DOHH2 (cell line): Measurements from ENCODE around the gene STPG4.

Experiments
- H3F3A ChIP-seq: fragments of 200-600 bp; sonication (generic), shearing (Covaris generic); 2 replicates; pipeline ENCODE4 v1.6.0; 2016; ENCODE audit warnings: antibody characterized with exemption, mild to moderate bottlenecking; ENCODE audit not compliant: control insufficient read depth, insufficient read depth
- H3K27ac ChIP-seq: fragments of 200-600 bp; sonication (generic); 2 replicates; pipeline ENCODE4 v1.5.1; 2014; ENCODE audit warnings: low read depth, mild to moderate bottlenecking, low read length, moderate library complexity
- H3K27me3 ChIP-seq: fragments of 200-600 bp; sonication (generic); 2 replicates; pipeline ENCODE4 v1.6.1; 2014; ENCODE audit warnings: mild to moderate bottlenecking, low read length, mixed read lengths; ENCODE audit not compliant: control insufficient read depth
- H3K36me3 ChIP-seq: fragments of 200-600 bp; sonication (generic); 2 replicates; pipeline ENCODE4 v1.6.1; 2014; ENCODE audit warnings: mild to moderate bottlenecking, low read length, moderate library complexity, mixed read lengths; ENCODE audit not compliant: control insufficient read depth
- H3K4me1 ChIP-seq: fragments of 200-600 bp; sonication (generic); 2 replicates; pipeline ENCODE4 v1.6.1; 2014; ENCODE audit warnings: mild to moderate bottlenecking, low read length, mixed read lengths; ENCODE audit not compliant: control insufficient read depth
- H3K4me2 ChIP-seq: fragments of 200-600 bp; sonication (generic); 2 replicates; pipeline ENCODE4 v1.6.0; 2014; ENCODE audit warnings: mild to moderate bottlenecking, low read length, moderate library complexity
- H3K4me3 ChIP-seq: fragments of 200-600 bp; sonication (generic); 2 replicates; pipeline ENCODE4 v1.5.1; 2014; ENCODE audit warnings: mild to moderate bottlenecking, low read length, mixed read lengths
- H3K79me2 ChIP-seq: fragments of 200-600 bp; sonication (generic); 2 replicates; pipeline ENCODE4 v1.6.1; 2014; ENCODE audit warnings: mild to moderate bottlenecking, low read length, mixed read lengths; ENCODE audit not compliant: control insufficient read depth
- H3K9me2 ChIP-seq: fragments of 200-600 bp; sonication (generic); replicated peaks from 2 replicates; pipeline ENCODE4 v1.6.1; 2014; ENCODE audit warnings: mild to moderate bottlenecking, low read length, mixed read lengths; ENCODE audit not compliant: control insufficient read depth
- H3K9me3 ChIP-seq: fragments of 200-600 bp; sonication (generic); 2 replicates; pipeline ENCODE4 v1.6.1; 2014; ENCODE audit warnings: antibody characterized with exemption, low read length, mixed read lengths; ENCODE audit not compliant: control insufficient read depth, insufficient read depth
- H4K20me1 ChIP-seq: fragments of 200-600 bp; sonication (generic); 2 replicates; pipeline ENCODE4 v1.6.0; 2014; ENCODE audit warnings: low read depth, mild to moderate bottlenecking, antibody characterized with exemption, low read length, moderate library complexity; ENCODE audit not compliant: control insufficient read depth, insufficient read depth
- EZH2phosphoT487 ChIP-seq: fragments of 200-600 bp; sonication (generic); IDR thresholded peaks from 2 replicates; pipeline ENCODE4 v1.6.1; 2017; ENCODE audit warnings: borderline replicate concordance, mild to moderate bottlenecking, antibody characterized with exemption, low read length, moderate library complexity, mixed read lengths
- TF ChIP-seq, protein P1 (sequence below): fragments of 200-600 bp; sonication (generic); IDR thresholded peaks from one replicate; pipeline ENCODE4 v1.5.1; 2014; ENCODE audit warnings: antibody characterized with exemption, mild to moderate bottlenecking, low read depth, low read length; ENCODE audit not compliant: poor library complexity, severe bottlenecking

Gene STPG4

DNA sequence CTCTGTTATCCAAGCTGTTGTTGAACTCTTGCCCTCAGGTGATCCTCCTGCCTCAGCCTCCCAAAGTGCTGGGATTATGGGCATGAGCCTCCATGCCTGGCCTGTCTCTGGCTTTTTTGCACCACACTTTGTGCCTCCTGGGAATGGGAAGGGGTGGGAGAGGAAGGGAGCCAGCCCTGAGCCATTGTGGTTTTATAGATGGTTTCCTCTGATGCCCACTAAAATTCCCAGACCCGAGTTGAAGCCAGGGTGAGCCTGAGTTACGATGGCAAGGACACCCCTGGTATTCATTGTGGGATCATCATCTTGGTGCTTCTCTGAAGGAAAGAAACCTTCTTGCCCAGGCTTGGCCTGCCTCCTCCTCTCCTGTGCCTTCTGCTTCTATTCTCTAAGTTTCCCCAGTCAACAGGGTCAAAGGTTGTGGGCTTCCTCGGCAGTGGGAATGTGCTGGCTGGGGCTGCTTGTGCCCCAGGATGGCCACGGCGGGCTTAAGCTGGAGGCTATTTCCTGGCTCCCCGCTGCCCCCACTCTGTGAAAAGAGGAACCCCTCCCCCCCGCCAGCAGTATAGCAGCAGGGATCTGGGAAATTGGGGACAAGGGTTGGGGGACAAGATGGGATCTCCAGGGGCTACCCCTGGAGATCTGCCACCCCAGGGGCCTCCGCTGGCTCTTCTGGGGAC lies 106.2 kb downstream of the STPG4 start:
- Histone ChIP-seq H3K9me3 (no peaks in the 10 kb centered on the region), H3F3A (no peaks in the 10 kb centered on the region), H3K4me2 (no peak overlapping the region), H3K4me1 (no peaks in the 10 kb centered on the region), H3K36me3 (peaks cover 71% of the 10 kb centered on the region), H3K4me3 (no peak overlapping the region), H3K79me2 (no peaks in the 10 kb centered on the region), H3K27me3 (no peaks in the 10 kb centered on the region), H4K20me1 (no peaks in the 10 kb centered on the region; the same call in 1 of the 2 replicates), H3K9me2 (no peaks in the 10 kb centered on the region), H3K27ac (no peak overlapping the region)
- TF ChIP-seq EZH2phosphoT487: no peak
- TF ChIP-seq, protein P1, sequence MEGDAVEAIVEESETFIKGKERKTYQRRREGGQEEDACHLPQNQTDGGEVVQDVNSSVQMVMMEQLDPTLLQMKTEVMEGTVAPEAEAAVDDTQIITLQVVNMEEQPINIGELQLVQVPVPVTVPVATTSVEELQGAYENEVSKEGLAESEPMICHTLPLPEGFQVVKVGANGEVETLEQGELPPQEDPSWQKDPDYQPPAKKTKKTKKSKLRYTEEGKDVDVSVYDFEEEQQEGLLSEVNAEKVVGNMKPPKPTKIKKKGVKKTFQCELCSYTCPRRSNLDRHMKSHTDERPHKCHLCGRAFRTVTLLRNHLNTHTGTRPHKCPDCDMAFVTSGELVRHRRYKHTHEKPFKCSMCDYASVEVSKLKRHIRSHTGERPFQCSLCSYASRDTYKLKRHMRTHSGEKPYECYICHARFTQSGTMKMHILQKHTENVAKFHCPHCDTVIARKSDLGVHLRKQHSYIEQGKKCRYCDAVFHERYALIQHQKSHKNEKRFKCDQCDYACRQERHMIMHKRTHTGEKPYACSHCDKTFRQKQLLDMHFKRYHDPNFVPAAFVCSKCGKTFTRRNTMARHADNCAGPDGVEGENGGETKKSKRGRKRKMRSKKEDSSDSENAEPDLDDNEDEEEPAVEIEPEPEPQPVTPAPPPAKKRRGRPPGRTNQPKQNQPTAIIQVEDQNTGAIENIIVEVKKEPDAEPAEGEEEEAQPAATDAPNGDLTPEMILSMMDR: no peak

DNA sequence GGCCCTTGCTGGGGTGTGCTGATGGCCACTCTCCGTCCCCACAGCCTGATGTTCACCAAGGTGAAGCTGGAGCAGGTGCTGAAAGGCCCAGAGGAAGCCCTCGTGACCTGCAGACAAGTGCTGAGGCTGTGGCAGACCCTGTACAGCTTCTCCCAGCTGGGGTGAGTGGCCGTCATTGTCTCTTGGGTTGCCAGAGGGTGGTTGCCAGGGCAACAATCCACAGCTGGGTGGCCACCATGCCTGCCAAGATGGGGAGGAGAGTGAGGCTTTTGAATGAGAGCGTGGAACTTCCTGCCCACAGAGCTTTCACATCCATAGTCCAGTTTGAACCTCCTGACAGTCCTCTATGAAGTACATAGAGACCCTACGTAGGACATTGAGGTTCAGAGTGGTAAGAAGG lies 108.8 kb downstream of the STPG4 start:
- H3K27me3 ChIP-seq: no peaks in the 10 kb centered on the region
- H3K79me2 ChIP-seq: no peaks in the 10 kb centered on the region
- no peaks in the 10 kb centered on the region for H3K9me3 ChIP-seq
- peaks cover 54% of the 10 kb centered on the region for H3K36me3 ChIP-seq
- no peak overlapping the region for H3K4me3 ChIP-seq
- no peaks in the 10 kb centered on the region for H3K4me1 ChIP-seq
- H3K4me2 ChIP-seq: no peak overlapping the region
- TF ChIP-seq EZH2phosphoT487: no peak
- TF ChIP-seq, protein P1: no peak
- H3K9me2 ChIP-seq: no peaks in the 10 kb centered on the region
- no peaks in the 10 kb centered on the region for H3F3A ChIP-seq
- H4K20me1 ChIP-seq: no peaks in the 10 kb centered on the region; the same call in 1 of the 2 replicates
- no peak overlapping the region for H3K27ac ChIP-seq

DNA sequence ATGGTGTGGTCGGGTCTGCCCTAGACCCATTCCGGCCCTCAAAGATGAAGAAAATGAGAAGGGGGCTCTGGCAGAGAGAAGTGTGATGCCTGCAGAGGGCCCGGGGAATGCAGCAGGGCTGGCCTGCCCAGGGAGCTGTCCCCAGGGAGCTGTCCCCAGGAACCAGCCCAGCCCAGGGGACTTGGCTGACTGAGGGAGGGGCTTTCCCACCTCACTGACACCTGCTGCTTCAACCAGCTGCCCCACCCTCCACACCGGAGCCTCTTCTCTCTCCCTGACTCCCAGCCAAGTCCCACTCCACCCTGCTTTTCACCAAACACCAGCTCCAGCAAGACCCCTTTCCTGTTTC lies 111.2 kb downstream of the STPG4 start:
- H3K9me2 ChIP-seq: no peaks in the 10 kb centered on the region
- H3K27ac ChIP-seq: no peak overlapping the region
- no peak for TF ChIP-seq EZH2phosphoT487
- no peaks in the 10 kb centered on the region for H3K9me3 ChIP-seq
- no peaks in the 10 kb centered on the region for H3F3A ChIP-seq
- no peak overlapping the region for H3K4me3 ChIP-seq
- no peaks in the 10 kb centered on the region for H3K79me2 ChIP-seq
- H4K20me1 ChIP-seq: no peaks in the 10 kb centered on the region; the same call in 1 of the 2 replicates
- no peaks in the 10 kb centered on the region for H3K27me3 ChIP-seq
- H3K4me2 ChIP-seq: no peak overlapping the region
- H3K4me1 ChIP-seq: no peaks in the 10 kb centered on the region
- peaks cover 41% of the 10 kb centered on the region for H3K36me3 ChIP-seq

DNA sequence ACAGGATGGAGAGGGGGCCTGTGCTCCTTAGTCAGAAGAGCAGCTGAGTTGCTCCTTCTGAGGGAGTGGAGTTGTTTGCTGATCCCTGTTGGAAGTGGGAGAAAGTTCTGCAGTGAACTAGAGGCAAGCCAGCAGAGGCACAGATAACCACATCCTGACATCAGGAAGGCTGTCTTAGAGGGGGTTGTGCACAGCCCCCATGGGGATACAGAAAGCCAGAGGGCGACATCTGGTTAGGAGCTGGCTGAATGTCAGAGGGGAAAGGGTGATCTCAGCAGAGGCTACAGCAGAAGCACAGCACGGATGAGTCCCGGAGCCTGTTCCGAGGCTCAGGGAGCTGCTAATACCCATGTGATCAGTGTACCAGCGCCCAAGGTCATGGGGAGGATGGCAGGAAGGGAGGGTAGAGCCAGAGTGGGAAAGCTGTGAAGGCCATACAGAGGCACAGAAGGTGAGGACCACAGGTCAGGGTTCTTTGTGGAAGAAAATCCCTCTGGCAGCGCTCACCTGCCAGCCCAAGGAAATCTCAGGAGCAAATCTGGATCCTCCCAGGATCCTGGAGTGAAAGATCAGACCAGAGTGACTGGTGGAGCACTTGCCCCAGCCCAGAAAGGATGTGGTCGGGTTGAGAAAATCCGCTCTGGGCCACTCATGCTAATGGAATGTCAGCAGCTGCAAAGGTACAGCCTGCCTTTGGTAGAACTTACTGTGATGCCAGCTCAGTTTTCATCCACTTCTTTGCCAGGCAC lies 111.8 kb downstream of the STPG4 start:
- H3K27me3 ChIP-seq: no peaks in the 10 kb centered on the region
- no peak overlapping the region for H3K4me2 ChIP-seq
- no peaks in the 10 kb centered on the region for H3K9me3 ChIP-seq
- H4K20me1 ChIP-seq: no peaks in the 10 kb centered on the region; the same call in 1 of the 2 replicates
- no peaks in the 10 kb centered on the region for H3F3A ChIP-seq
- no peak overlapping the region for H3K27ac ChIP-seq
- no peaks in the 10 kb centered on the region for H3K79me2 ChIP-seq
- H3K4me3 ChIP-seq: no peak overlapping the region
- TF ChIP-seq, protein P1: no peak
- TF ChIP-seq EZH2phosphoT487: no peak
- H3K36me3 ChIP-seq: peaks cover 40% of the 10 kb centered on the region
- no peaks in the 10 kb centered on the region for H3K4me1 ChIP-seq
- H3K9me2 ChIP-seq: no peaks in the 10 kb centered on the region
